ENCODE measurements around the gene GNB1.

The GNB1 gene

GRCh38 chr1:1819762-1820161 lies 71.1 kb downstream of the GNB1 start:
- H3K27ac ChIP-seq, result no peak overlapping the region
- no peak for DNase-seq (ENCODE audit: low read depth, low spot score)
- H3K4me3 ChIP-seq, result no peak overlapping the region
- H3K9ac ChIP-seq (ENCODE audit: insufficient read length), result no peak overlapping the region
- no peaks in the 10 kb centered on the region for H3K9me3 ChIP-seq (ENCODE audit: low read depth, low read length)
- TF ChIP-seq POLR2AphosphoS5 (IDR thresholded peaks at IDR 0.05; ENCODE audit: borderline replicate concordance, low read depth, low read length), result no peak
- TF ChIP-seq EZH2 (IDR thresholded peaks at IDR 0.05), result no peak
- no peak for TF ChIP-seq FOXP2 (optimal IDR thresholded peaks at IDR 0.05; ENCODE audit: control extremely low read depth, extremely low read length, insufficient read depth)
- H3K36me3 ChIP-seq (ENCODE audit: insufficient read depth, low read length), result peaks cover 75% of the 10 kb centered on the region

GRCh38 chr1:1817221-1817620 lies 73.7 kb downstream of the GNB1 start:
- no peak overlapping the region for H3K9ac ChIP-seq (ENCODE audit: insufficient read length)
- TF ChIP-seq EZH2 (IDR thresholded peaks at IDR 0.05), result no peak
- TF ChIP-seq POLR2AphosphoS5 (IDR thresholded peaks at IDR 0.05; ENCODE audit: borderline replicate concordance, low read depth, low read length), result no peak
- TF ChIP-seq FOXP2 (optimal IDR thresholded peaks at IDR 0.05; ENCODE audit: control extremely low read depth, extremely low read length, insufficient read depth), result no peak
- no peak for DNase-seq (ENCODE audit: low read depth, low spot score)
- no peak overlapping the region for H3K4me3 ChIP-seq
- peak overlapping the region; percentile 73 for H3K27ac ChIP-seq
- no peaks in the 10 kb centered on the region for H3K9me3 ChIP-seq (ENCODE audit: low read depth, low read length)
- peaks cover 68% of the 10 kb centered on the region for H3K36me3 ChIP-seq (ENCODE audit: insufficient read depth, low read length)

GRCh38 chr1:1815606-1816281 lies 75.1 kb downstream of the GNB1 start:
- H3K27ac ChIP-seq, result no peak overlapping the region
- no peak overlapping the region for H3K4me3 ChIP-seq
- no peak for DNase-seq (ENCODE audit: low read depth, low spot score)
- TF ChIP-seq FOXP2 (optimal IDR thresholded peaks at IDR 0.05; ENCODE audit: control extremely low read depth, extremely low read length, insufficient read depth), result no peak
- TF ChIP-seq EZH2 (IDR thresholded peaks at IDR 0.05), result no peak
- no peak for TF ChIP-seq POLR2AphosphoS5 (IDR thresholded peaks at IDR 0.05; ENCODE audit: borderline replicate concordance, low read depth, low read length)
- H3K9me3 ChIP-seq (ENCODE audit: low read depth, low read length), result no peaks in the 10 kb centered on the region
- H3K9ac ChIP-seq (ENCODE audit: insufficient read length), result no peak overlapping the region
- H3K36me3 ChIP-seq (ENCODE audit: insufficient read depth, low read length), result peaks cover 62% of the 10 kb centered on the region

- no peak for TF ChIP-seq FOXP2 (optimal IDR thresholded peaks at IDR 0.05; ENCODE audit: control extremely low read depth, extremely low read length, insufficient read depth)
- no peak for TF ChIP-seq POLR2AphosphoS5 (IDR thresholded peaks at IDR 0.05; ENCODE audit: borderline replicate concordance, low read depth, low read length)
- TF ChIP-seq EZH2 (IDR thresholded peaks at IDR 0.05), result no peak
- DNase-seq (ENCODE audit: low read depth, low spot score), result no peak
- Histone ChIP-seq H3K27ac (no peak overlapping the region), H3K9ac (ENCODE audit: insufficient read length) (no peak overlapping the region), H3K9me3 (ENCODE audit: low read depth, low read length) (no peaks in the 10 kb centered on the region), H3K4me3 (no peak overlapping the region), H3K36me3 (ENCODE audit: insufficient read depth, low read length) (peaks cover 69% of the 10 kb centered on the region)
These were observed 81.4 kb downstream of the GNB1 start for GRCh38 chr1:1809489-1809888.

- TF ChIP-seq POLR2AphosphoS5 (IDR thresholded peaks at IDR 0.05; ENCODE audit: borderline replicate concordance, low read depth, low read length) (no peak), EZH2 (IDR thresholded peaks at IDR 0.05) (no peak), FOXP2 (optimal IDR thresholded peaks at IDR 0.05; ENCODE audit: control extremely low read depth, extremely low read length, insufficient read depth) (no peak)
- Histone ChIP-seq H3K27ac (no peak overlapping the region), H3K9me3 (ENCODE audit: low read depth, low read length) (no peaks in the 10 kb centered on the region), H3K9ac (ENCODE audit: insufficient read length) (no peak overlapping the region), H3K4me3 (no peak overlapping the region), H3K36me3 (ENCODE audit: insufficient read depth, low read length) (peaks cover 69% of the 10 kb centered on the region)
- DNase-seq (ENCODE audit: low read depth, low spot score), result no peak
These were observed 82.7 kb downstream of the GNB1 start for GRCh38 chr1:1808206-1808605.

GRCh38 chr1:1806890-1807289 lies 84.0 kb downstream of the GNB1 start:
- TF ChIP-seq FOXP2 (optimal IDR thresholded peaks at IDR 0.05; ENCODE audit: control extremely low read depth, extremely low read length, insufficient read depth) (no peak), POLR2AphosphoS5 (IDR thresholded peaks at IDR 0.05; ENCODE audit: borderline replicate concordance, low read depth, low read length) (no peak), EZH2 (IDR thresholded peaks at IDR 0.05) (no peak)
- peaks cover 72% of the 10 kb centered on the region for H3K36me3 ChIP-seq (ENCODE audit: insufficient read depth, low read length)
- H3K9ac ChIP-seq (ENCODE audit: insufficient read length), result no peak overlapping the region
- no peak overlapping the region for H3K27ac ChIP-seq
- no peak for DNase-seq (ENCODE audit: low read depth, low spot score)
- H3K4me3 ChIP-seq, result no peak overlapping the region
- H3K9me3 ChIP-seq (ENCODE audit: low read depth, low read length), result no peaks in the 10 kb centered on the region

GRCh38 chr1:1804301-1804700 lies 86.6 kb downstream of the GNB1 start:
- H3K9me3 ChIP-seq (ENCODE audit: low read depth, low read length), result no peaks in the 10 kb centered on the region
- no peak for DNase-seq (ENCODE audit: low read depth, low spot score)
- TF ChIP-seq EZH2 (IDR thresholded peaks at IDR 0.05), result no peak
- TF ChIP-seq POLR2AphosphoS5 (IDR thresholded peaks at IDR 0.05; ENCODE audit: borderline replicate concordance, low read depth, low read length), result no peak
- no peak for TF ChIP-seq FOXP2 (optimal IDR thresholded peaks at IDR 0.05; ENCODE audit: control extremely low read depth, extremely low read length, insufficient read depth)
- H3K27ac ChIP-seq, result no peak overlapping the region
- H3K36me3 ChIP-seq (ENCODE audit: insufficient read depth, low read length), result peaks cover 83% of the 10 kb centered on the region
- no peak overlapping the region for H3K4me3 ChIP-seq
- H3K9ac ChIP-seq (ENCODE audit: insufficient read length), result no peak overlapping the region

GRCh38 chr1:1802871-1803270 lies 88.0 kb downstream of the GNB1 start:
- Histone ChIP-seq H3K9ac (ENCODE audit: insufficient read length) (no peak overlapping the region), H3K36me3 (ENCODE audit: insufficient read depth, low read length) (peaks cover 82% of the 10 kb centered on the region), H3K27ac (0 out of 2 replicates have a peak overlapping the region, but pooled peaks have one; percentile 53), H3K9me3 (ENCODE audit: low read depth, low read length) (no peaks in the 10 kb centered on the region), H3K4me3 (no peak overlapping the region)
- DNase-seq (ENCODE audit: low read depth, low spot score), result no peak
- no peak for TF ChIP-seq EZH2 (IDR thresholded peaks at IDR 0.05)
- no peak for TF ChIP-seq FOXP2 (optimal IDR thresholded peaks at IDR 0.05; ENCODE audit: control extremely low read depth, extremely low read length, insufficient read depth)
- no peak for TF ChIP-seq POLR2AphosphoS5 (IDR thresholded peaks at IDR 0.05; ENCODE audit: borderline replicate concordance, low read depth, low read length)

- TF ChIP-seq FOXP2 (optimal IDR thresholded peaks at IDR 0.05; ENCODE audit: control extremely low read depth, extremely low read length, insufficient read depth) (no peak), POLR2AphosphoS5 (IDR thresholded peaks at IDR 0.05; ENCODE audit: borderline replicate concordance, low read depth, low read length) (no peak), EZH2 (IDR thresholded peaks at IDR 0.05) (no peak)
- H3K9ac ChIP-seq (ENCODE audit: insufficient read length), result no peak overlapping the region
- H3K27ac ChIP-seq, result no peak overlapping the region
- DNase-seq (ENCODE audit: low read depth, low spot score), result no peak
- H3K9me3 ChIP-seq (ENCODE audit: low read depth, low read length), result no peaks in the 10 kb centered on the region
- peaks cover 85% of the 10 kb centered on the region for H3K36me3 ChIP-seq (ENCODE audit: insufficient read depth, low read length)
- no peak overlapping the region for H3K4me3 ChIP-seq
These were observed 91.2 kb downstream of the GNB1 start for GRCh38 chr1:1799716-1800115.
